ENCODE results near the gene APP. TPM values are rescaled to one million over a fixed set of nuclear protein-coding genes. Genes with fewer than 3 reads are reported as not detected.

The APP gene
- total RNA-seq, 4 donors from 2014 or later, result 209 to 297 (median 240) TPM

DNA sequence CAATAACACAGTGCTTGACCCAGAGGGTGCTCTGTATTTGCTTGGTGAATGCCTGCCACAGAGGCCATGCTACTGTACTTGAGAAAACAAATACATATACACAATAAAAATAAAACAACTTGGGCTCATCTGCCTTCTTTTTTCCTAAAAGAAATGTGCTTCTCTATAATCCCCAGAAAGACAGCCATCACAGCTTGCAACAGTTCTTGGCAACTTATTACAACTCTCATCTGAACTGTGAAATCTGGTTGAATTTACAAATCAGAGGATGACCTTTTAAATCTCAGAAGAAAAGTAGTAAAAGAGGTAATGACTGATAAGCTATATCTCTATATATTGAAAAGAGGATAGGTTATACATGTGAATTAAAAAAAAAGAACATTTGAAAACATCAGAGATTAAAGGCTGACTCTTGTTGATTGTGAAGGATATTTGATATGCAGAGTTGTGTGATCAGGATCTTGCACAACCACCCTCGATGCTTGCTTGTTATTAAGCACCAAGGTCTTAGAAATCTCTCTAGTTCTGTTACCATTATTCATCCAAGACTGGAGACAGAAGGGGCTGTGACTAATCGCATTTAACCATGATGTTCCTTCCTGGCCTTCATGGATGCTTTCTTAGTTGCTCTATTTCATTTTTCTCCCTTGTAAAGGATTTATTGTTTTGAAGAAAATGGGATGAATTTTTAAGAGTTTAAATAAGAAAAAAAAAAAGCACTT, 213.4 kb downstream of the APP start:
- TF ChIP-seq, protein P1, sequence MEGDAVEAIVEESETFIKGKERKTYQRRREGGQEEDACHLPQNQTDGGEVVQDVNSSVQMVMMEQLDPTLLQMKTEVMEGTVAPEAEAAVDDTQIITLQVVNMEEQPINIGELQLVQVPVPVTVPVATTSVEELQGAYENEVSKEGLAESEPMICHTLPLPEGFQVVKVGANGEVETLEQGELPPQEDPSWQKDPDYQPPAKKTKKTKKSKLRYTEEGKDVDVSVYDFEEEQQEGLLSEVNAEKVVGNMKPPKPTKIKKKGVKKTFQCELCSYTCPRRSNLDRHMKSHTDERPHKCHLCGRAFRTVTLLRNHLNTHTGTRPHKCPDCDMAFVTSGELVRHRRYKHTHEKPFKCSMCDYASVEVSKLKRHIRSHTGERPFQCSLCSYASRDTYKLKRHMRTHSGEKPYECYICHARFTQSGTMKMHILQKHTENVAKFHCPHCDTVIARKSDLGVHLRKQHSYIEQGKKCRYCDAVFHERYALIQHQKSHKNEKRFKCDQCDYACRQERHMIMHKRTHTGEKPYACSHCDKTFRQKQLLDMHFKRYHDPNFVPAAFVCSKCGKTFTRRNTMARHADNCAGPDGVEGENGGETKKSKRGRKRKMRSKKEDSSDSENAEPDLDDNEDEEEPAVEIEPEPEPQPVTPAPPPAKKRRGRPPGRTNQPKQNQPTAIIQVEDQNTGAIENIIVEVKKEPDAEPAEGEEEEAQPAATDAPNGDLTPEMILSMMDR (IDR thresholded peaks at IDR 0.05), result no peak
- TF ChIP-seq POLR2A (IDR thresholded peaks at IDR 0.05), result no peak
- Histone ChIP-seq H3K4me1 (no peaks in the 10 kb centered on the region), H3K27me3 (no peaks in the 10 kb centered on the region), H3K9me3 (no peaks in the 10 kb centered on the region), H3K27ac (no peak overlapping the region), H3K4me3 (no peak overlapping the region), H3K36me3 (peaks cover 0 to 5% (median 0%) of the 10 kb centered on the region in 3 donors)
- no peak for DNase-seq

DNA sequence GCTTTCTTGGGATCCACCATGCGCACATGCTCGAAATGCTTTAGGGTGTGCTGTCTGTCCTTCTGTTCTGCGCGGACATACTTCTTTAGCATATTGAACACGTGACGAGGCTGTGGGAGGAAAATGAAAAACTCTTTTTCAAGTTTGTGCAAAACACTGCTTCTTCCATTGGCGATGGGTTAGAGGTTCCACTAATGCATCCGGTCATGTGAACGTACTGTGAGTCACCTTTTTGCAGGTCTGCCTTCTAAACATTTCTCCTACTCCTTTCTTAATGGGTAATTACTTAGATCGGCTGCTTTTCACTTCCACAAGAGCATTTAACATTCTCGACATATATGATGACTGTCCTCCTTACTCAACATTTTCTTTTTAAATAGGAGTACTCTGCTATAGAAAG, 214.9 kb downstream of the APP start:
- peaks cover 0 to 5% (median 0%) of the 10 kb centered on the region in 3 donors for H3K36me3 ChIP-seq
- TF ChIP-seq POLR2A (IDR thresholded peaks at IDR 0.05), result no peak
- TF ChIP-seq, protein P1 (IDR thresholded peaks at IDR 0.05), result no peak
- H3K27me3 ChIP-seq, result no peaks in the 10 kb centered on the region
- H3K9me3 ChIP-seq, result no peaks in the 10 kb centered on the region
- no peak overlapping the region for H3K4me3 ChIP-seq
- no peak overlapping the region for H3K27ac ChIP-seq
- no peak for DNase-seq
- no peaks in the 10 kb centered on the region for H3K4me1 ChIP-seq

DNA sequence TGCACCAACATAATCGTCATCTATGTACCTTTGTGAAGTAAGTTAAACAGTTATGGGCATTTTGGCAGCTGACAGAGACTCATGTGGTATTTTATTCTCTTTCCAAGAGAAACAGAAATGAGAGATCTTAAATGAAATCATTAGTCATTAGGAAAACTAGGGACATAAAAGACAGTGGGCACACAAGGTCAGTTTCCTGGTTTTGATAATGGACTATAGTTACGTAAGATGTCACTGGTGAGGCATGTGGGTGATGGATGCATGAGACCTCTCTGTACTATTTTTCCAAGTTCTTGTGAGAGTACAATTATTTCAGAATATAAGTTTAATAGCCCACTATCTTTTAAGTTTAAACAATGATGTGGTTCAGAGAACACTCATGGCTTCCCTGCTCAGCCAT, 216.9 kb downstream of the APP start:
- Histone ChIP-seq H3K9me3 (no peaks in the 10 kb centered on the region), H3K4me3 (no peak overlapping the region), H3K27me3 (no peaks in the 10 kb centered on the region), H3K4me1 (no peaks in the 10 kb centered on the region), H3K36me3 (peaks cover 0 to 5% (median 0%) of the 10 kb centered on the region in 3 donors), H3K27ac (no peak overlapping the region)
- TF ChIP-seq, protein P1 (IDR thresholded peaks at IDR 0.05), result no peak
- TF ChIP-seq POLR2A (IDR thresholded peaks at IDR 0.05), result no peak
- DNase-seq, result no peak

DNA sequence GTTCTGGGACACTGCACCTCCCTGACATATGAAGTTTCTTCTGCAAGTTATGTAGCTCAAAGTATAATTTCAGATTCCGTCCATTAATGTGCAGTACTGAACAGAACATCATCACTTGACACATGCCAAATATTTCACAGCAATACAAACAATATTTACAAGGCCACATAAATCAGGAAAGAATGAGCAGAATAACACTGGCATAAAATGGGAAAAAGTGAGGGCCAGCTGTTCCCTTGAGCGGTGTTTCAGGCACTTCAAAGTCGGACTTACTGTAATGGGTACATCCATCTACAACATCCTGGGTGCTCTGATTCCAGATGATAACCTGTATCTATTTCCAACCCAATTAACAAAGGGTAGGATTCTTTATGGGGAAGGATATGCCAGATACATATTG, 217.4 kb downstream of the APP start:
- Histone ChIP-seq H3K4me3 (no peak overlapping the region), H3K27ac (no peak overlapping the region), H3K36me3 (peaks cover 0 to 5% (median 0%) of the 10 kb centered on the region in 3 donors), H3K27me3 (no peaks in the 10 kb centered on the region), H3K4me1 (no peaks in the 10 kb centered on the region), H3K9me3 (no peaks in the 10 kb centered on the region)
- no peak for DNase-seq
- TF ChIP-seq, protein P1 (IDR thresholded peaks at IDR 0.05), result no peak
- TF ChIP-seq POLR2A (IDR thresholded peaks at IDR 0.05), result no peak

DNA sequence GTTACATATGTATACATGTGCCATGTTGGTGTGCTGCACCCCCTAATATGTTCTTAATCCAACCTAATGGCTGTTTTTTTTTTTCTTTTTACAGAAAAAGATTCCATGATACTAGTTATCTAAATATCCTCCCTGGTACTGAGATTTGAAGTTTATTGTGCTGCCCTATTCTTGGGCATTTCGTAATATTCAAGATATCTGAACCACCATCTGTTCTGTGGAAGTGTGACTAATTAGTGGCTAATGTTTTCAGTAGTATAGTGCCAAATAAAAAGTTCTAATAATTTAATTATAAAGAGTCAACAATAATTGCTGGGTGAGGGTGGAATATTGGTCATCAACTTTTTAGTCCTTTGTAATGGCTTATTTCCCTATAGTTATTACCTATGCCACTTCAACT, 218.3 kb downstream of the APP start:
- TF ChIP-seq, protein P1 (IDR thresholded peaks at IDR 0.05), result no peak
- no peak for TF ChIP-seq POLR2A (IDR thresholded peaks at IDR 0.05)
- no peaks in the 10 kb centered on the region for H3K4me1 ChIP-seq
- peaks cover 0 to 5% (median 0%) of the 10 kb centered on the region in 3 donors for H3K36me3 ChIP-seq
- no peak overlapping the region for H3K27ac ChIP-seq
- no peak overlapping the region for H3K4me3 ChIP-seq
- DNase-seq, result no peak
- H3K9me3 ChIP-seq, result no peaks in the 10 kb centered on the region
- H3K27me3 ChIP-seq, result no peaks in the 10 kb centered on the region
